ENCODE measurements around the gene NEUROG3.

DNA sequence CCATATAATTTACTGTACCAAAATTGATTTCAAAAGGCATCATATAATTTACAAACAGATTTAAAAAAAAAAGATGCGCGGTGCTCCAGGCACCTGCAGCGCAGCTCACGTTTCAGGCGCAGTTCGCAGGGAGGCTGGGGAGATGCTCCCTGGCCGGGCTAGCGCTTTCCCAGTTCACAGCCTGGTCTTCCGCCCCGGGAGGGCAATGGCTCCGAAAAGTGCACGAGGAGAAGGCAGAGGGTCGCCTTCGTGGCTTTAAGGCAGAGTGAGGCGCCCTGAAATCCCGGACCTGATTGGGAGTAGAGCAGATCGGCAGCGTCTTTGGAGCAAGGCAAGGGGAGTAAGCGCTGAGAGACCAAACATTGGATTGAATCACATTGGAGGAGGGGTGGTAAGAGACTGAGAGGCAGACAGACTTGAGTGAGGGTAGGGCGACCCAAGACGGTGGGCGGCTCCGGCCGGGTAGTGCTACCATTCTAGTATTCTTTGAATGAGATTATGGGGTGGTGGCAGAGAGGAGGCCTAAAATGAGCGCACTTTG, 1.5 kb downstream of the NEUROG3 start:
- TF ChIP-seq, protein P1, sequence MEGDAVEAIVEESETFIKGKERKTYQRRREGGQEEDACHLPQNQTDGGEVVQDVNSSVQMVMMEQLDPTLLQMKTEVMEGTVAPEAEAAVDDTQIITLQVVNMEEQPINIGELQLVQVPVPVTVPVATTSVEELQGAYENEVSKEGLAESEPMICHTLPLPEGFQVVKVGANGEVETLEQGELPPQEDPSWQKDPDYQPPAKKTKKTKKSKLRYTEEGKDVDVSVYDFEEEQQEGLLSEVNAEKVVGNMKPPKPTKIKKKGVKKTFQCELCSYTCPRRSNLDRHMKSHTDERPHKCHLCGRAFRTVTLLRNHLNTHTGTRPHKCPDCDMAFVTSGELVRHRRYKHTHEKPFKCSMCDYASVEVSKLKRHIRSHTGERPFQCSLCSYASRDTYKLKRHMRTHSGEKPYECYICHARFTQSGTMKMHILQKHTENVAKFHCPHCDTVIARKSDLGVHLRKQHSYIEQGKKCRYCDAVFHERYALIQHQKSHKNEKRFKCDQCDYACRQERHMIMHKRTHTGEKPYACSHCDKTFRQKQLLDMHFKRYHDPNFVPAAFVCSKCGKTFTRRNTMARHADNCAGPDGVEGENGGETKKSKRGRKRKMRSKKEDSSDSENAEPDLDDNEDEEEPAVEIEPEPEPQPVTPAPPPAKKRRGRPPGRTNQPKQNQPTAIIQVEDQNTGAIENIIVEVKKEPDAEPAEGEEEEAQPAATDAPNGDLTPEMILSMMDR (IDR thresholded peaks at IDR 0.05), result no peak
- TF ChIP-seq POLR2AphosphoS5 (IDR thresholded peaks at IDR 0.05), result no peak
